Muscle layer of colon (tissue), 2 donors: ENCODE results near the gene IL2RA.
"Not testable (repeated sequence)": the region's sequence is repeated elsewhere in the genome, so short reads cannot be mapped to it uniquely, and the experiment has no call there.

ENCODE experiments used
- H3K27ac ChIP-seq: one replicate; pipeline ENCODE4 v1.7.0; 2013; ENCODE audit warnings: low read depth, mild to moderate bottlenecking, low read length, moderate library complexity
- H3K27me3 ChIP-seq, 2 donors: one replicate each; pipeline ENCODE4 v1.7.0; 2013; ENCODE audit warnings: low read length in 2 of 2, mild to moderate bottlenecking in 2 of 2; ENCODE audit not compliant: insufficient read depth in 2 of 2, control insufficient read depth in 1 of 2
- H3K36me3 ChIP-seq: one replicate; pipeline ENCODE4 v1.7.0; 2013; ENCODE audit warnings: mild to moderate bottlenecking, low read length; ENCODE audit not compliant: insufficient read depth
- H3K4me1 ChIP-seq: one replicate; pipeline ENCODE4 v1.7.0; 2013; ENCODE audit warnings: mild to moderate bottlenecking, low read length; ENCODE audit not compliant: insufficient read depth
- H3K4me3 ChIP-seq, 2 donors: one replicate each; pipeline ENCODE4 v1.7.0; 2013; ENCODE audit warnings: low read length in 2 of 2, low read depth in 1 of 2, mild to moderate bottlenecking in 1 of 2, moderate library complexity in 1 of 2
- H3K9ac ChIP-seq: one replicate; pipeline ENCODE4 v1.7.0; 2013; ENCODE audit warnings: low read length
- H3K9me3 ChIP-seq: one replicate; pipeline ENCODE4 v1.7.0; 2013; ENCODE audit warnings: mild to moderate bottlenecking, low read length
- donor health status: abdominal sarcoma.
- donor health status: Adenocarcinoma of cecum.

The IL2RA gene

DNA sequence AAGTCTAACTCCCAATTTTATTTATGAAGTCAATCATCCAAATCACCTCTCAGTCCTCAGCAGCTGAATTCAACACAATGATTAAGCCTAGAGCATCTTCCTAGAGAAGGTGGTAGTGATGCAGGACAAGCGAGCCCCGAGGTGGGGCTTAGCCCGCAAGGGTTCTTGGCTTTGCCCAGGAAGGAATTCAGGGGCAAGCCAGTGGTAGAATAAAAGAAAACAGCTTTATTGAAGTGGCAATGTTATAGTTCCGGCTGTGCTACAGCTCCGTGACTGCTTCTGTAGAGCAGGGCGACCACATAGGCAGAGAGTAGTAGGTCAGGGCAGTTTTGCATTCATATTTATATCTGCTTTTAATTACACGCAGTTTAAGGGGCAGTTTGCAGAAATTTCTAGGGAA is 18.1 kb downstream of the IL2RA start:
- Histone ChIP-seq H3K4me1 (no peaks in the 10 kb centered on the region), H3K4me3 (no peak overlapping the region), H3K36me3 (no peaks in the 10 kb centered on the region), H3K9ac (no peak overlapping the region), H3K9me3 (no peaks in the 10 kb centered on the region), H3K27ac (no peak overlapping the region), H3K27me3 (no peaks in the 10 kb centered on the region)

DNA sequence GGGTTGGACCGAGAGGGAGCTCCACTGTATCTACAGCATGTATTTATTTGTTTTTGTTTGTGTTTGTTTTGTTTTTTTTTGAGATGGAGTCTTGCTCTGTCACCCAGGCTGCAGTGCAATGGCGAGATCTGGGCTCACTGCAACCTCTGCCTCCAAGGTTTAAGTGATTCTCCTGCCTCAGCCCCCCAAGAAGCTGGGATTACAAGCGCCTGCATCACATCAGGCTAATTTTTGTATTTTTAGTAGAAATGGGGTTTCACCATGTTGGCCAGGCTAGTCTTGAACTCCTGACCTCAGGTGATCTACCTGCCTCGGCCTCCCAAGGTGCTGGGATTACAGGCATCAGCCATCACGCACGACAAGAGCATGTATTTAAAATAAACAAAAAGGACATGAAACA is 18.8 kb downstream of the IL2RA start:
- H3K9me3 ChIP-seq, H3K4me1 ChIP-seq, H3K4me3 ChIP-seq, H3K27me3 ChIP-seq, H3K9ac ChIP-seq, H3K36me3 ChIP-seq, H3K27ac ChIP-seq: not testable (repeated sequence)

DNA sequence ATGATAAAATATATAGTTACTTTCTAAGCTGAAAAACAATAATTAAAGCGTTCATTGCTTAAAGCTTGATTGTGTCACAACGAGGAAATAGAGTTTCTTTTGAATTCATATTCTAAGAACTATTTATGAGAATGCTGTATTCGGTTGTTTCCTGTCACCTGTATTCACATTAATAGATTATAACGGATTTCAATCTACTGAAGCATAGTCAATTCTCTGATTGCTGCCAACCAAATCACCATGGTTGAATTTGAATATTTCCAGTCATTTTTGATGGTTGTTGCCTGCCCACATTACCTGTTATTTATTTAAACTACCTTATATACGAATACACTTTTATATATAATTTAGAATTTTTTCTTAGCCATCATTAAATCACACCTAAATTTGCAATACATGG is 22.0 kb downstream of the IL2RA start:
- Histone ChIP-seq H3K4me1 (no peaks in the 10 kb centered on the region), H3K27me3 (no peaks in the 10 kb centered on the region), H3K9ac (no peak overlapping the region), H3K27ac (no peak overlapping the region), H3K36me3 (no peaks in the 10 kb centered on the region), H3K4me3 (no peak overlapping the region), H3K9me3 (no peaks in the 10 kb centered on the region)

DNA sequence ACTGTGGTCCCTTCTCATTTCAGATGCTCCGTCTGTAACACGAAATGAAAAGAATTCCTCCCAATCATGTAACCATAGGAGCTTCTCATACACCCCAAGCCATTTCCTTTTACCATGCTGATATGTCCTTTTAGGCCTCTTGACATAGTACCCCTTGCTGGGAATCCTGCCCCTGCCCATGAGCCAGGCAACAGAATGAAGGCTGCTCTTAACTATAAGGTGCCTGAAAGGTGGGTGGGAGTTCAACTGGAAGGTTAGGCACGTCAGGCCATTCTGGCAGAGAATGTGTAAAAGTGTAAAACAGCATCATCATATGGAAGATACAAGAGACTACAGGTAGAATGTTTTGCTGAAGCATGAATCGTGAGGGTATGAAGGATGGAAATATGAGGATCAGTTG is 22.5 kb downstream of the IL2RA start:
- Histone ChIP-seq H3K36me3 (no peaks in the 10 kb centered on the region), H3K27ac (no peak overlapping the region), H3K4me3 (no peak overlapping the region), H3K9ac (no peak overlapping the region), H3K9me3 (no peaks in the 10 kb centered on the region), H3K27me3 (no peaks in the 10 kb centered on the region), H3K4me1 (no peaks in the 10 kb centered on the region)

DNA sequence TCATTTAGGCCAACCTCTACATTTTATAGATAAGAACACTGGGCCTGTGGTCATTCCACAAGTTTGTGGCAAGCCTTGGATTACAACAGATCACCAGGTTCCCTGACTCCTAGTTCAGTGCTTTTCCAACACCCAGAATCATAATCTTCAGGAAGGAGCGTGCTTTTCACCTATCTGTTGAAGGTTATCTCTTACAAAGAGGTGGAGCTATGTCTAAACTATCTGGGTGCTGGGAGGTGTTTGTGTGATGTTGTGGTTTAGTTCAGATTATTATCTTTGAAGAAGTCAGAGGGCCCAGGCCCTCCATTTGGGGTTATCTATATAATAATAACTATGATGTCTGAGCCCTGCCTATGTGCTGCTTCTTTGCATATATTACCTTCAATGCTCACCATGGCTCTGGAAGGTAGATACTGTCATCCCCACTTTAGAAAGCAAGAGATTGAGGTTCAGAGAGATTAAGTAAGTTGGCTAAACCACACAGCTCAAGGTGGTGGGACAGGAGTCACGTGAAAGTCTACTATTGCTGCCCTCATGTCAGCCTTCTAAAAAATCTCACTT is 24.0 kb downstream of the IL2RA start:
- Histone ChIP-seq H3K9me3 (no peaks in the 10 kb centered on the region), H3K4me3 (no peak overlapping the region), H3K27me3 (no peaks in the 10 kb centered on the region), H3K9ac (no peak overlapping the region), H3K36me3 (no peaks in the 10 kb centered on the region), H3K27ac (no peak overlapping the region), H3K4me1 (peaks cover 11% of the 10 kb centered on the region)

DNA sequence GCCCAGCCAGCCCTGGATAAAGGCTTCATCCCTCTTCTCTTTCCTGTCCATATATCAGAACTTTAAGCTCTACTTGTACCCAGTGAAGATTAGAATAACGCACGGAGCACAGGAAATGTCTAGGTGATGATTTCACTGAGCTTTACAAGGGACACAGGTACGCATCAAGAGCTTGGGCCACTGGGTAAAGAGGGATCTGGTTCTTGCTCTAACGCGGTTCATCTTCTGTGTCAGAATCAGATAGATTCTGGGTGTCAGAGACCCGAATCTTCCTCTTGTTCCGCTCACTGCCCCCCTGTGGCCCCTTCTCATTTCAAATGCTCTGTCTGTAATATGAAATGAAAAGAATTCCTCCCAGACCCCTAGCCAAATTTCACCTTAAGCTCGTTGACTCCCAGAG is 24.7 kb downstream of the IL2RA start:
- Histone ChIP-seq H3K27ac (no peak overlapping the region), H3K36me3 (no peaks in the 10 kb centered on the region), H3K9ac (no peak overlapping the region), H3K4me3 (no peak overlapping the region), H3K9me3 (no peaks in the 10 kb centered on the region), H3K27me3 (no peaks in the 10 kb centered on the region), H3K4me1 (peaks cover 11% of the 10 kb centered on the region)

DNA sequence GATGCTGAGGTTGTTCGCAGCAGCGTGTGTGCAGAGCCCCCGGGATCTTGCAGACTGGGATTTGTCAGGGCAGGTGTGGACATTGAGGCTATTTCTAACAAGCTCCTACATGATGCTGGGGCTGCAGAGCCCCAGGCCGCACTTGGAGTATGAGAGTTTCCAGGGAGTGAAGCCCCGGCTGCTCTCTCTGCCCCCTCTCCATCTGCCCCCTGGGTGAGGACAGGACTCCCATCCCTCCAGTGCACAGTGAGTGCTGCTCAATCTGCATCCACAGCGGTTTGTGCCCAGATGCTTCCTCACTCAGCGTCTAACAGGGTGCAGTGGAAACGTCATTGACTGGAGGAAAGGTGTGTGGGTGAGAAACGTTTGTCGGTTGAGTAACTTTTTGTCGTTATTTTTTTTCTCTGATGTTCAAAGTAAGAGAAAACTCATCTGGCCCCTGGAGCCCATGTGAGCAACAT is 25.3 kb downstream of the IL2RA start:
- H3K27me3 ChIP-seq = no peaks in the 10 kb centered on the region
- no peak overlapping the region for H3K27ac ChIP-seq
- H3K9me3 ChIP-seq = no peaks in the 10 kb centered on the region
- H3K9ac ChIP-seq = no peak overlapping the region
- H3K36me3 ChIP-seq = no peaks in the 10 kb centered on the region
- H3K4me1 ChIP-seq = peaks cover 11% of the 10 kb centered on the region
- H3K4me3 ChIP-seq = no peak overlapping the region

DNA sequence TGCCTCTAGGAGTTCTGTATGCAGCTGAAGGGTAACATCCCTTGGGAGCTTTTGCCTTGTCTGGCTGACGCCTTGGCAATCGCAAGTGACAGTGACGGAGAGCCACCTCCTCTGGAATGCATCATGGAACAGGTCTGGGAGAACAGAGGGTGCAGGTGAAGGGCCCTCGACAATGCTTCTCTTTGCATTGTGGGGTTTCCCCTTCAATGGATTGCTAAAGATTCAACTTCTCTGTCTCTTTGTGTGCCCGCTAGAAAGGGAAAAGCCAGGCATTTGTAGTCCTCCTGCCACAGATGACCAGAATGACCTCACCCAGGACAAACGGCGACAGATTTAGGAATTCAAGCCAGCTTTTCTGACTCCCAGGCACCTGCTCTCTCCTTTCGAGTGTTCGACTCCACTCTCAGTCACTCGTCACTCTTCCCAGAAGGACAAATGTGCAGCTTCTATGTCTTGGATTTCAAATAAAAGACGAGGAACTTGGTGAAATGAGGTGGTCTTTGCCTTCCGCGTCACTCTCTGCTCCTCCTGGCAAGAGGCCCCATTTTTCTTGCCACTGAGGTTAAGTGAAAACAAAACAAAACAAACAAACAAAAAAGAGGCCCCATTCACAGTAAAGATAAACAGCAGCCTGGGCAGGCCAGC is 26.1 kb downstream of the IL2RA start:
- Histone ChIP-seq H3K4me3 (no peak overlapping the region), H3K9ac (no peak overlapping the region), H3K27me3 (no peaks in the 10 kb centered on the region), H3K9me3 (no peaks in the 10 kb centered on the region), H3K27ac (no peak overlapping the region), H3K36me3 (no peaks in the 10 kb centered on the region), H3K4me1 (peaks cover 11% of the 10 kb centered on the region)

DNA sequence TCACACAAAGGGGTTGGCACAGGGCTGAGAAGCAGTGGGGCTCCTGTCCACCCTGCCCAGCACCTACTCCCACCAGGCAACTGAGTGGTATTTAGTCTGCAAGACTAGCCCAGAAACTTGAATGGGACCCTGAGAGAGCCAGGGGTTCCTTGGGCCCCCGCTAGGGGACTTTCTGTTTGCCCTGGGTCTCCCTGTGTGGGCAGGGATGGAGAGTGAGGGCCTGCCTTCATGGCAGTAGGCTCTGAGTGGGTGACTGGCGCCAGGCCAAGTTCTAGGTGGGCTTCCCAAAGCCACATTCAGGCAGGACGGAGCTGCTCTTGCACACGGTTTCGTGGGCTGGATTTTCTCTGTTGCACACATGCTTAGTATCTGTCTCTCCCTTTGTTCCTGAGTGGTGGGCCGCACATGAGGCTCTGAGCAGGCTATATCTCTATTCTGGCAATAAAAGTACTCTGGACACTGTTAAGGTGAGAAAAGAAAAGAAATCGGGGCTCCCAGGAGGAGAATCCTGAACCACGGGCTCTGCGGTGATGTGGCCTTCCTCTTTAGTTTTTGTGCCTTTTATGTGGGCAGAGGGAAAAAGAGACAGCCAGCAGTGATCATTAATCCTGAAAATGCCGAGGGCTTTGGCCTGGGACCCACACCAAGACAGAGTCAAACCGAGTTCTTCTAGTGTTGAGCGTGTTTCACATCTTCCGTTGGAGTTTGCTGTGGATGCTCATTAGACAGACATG is 26.9 kb downstream of the IL2RA start:
- H3K36me3 ChIP-seq = no peaks in the 10 kb centered on the region
- H3K9me3 ChIP-seq = no peaks in the 10 kb centered on the region
- H3K4me1 ChIP-seq = peaks cover 11% of the 10 kb centered on the region
- no peak overlapping the region for H3K27ac ChIP-seq
- H3K4me3 ChIP-seq = no peak overlapping the region
- H3K27me3 ChIP-seq = no peaks in the 10 kb centered on the region
- no peak overlapping the region for H3K9ac ChIP-seq

DNA sequence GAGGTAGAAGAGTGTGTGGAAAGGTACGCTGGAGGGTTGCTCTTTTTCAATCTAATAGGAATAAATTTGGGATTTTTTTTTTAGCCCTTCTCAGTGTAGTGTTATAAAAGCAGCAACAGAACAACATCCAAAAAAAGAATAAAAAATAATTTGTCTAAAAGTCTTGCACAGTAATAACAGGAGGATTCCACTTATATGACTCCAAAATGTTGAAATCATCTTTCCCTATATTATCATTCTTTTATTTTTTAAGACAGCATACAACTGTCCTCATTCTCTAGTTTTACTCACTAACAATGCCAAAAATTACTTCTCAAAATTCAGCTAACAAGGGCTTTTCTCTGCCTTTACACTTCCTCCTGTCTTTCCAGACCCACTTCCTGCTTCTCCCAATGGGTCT is 27.8 kb downstream of the IL2RA start:
- Histone ChIP-seq H3K9ac (no peak overlapping the region), H3K27ac (peak overlapping the region; percentile 67), H3K36me3 (no peaks in the 10 kb centered on the region)

DNA sequence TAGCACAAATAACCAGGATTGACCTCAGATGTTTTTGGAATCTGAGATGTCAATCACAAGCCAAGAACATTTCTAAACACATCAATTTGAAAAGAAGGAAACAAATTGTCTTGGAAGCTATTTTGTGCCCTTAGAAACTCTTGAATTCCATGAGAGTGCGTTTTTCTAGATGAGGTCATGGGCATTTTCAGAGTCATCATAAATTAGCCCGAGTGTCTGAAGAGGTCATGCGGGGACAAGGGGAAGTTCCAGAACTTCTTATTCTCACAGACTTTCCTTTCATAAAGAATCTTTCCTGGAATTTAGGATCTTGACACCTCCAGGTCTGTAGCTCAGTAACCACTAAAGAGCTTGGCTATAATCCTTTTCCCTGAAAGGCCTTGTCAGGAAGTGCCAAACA is 28.2 kb downstream of the IL2RA start:
- H3K9ac ChIP-seq = no peak overlapping the region
- no peaks in the 10 kb centered on the region for H3K27me3 ChIP-seq
- no peak overlapping the region for H3K4me3 ChIP-seq
- no peaks in the 10 kb centered on the region for H3K36me3 ChIP-seq
- H3K4me1 ChIP-seq = peaks cover 11% of the 10 kb centered on the region
- no peaks in the 10 kb centered on the region for H3K9me3 ChIP-seq
- no peak overlapping the region for H3K27ac ChIP-seq

More for the DNA sequence above, 27.8 kb downstream of the IL2RA start:
- peaks cover 11% of the 10 kb centered on the region for H3K4me1 ChIP-seq
- no peak overlapping the region for H3K4me3 ChIP-seq
- no peaks in the 10 kb centered on the region for H3K27me3 ChIP-seq
- H3K9me3 ChIP-seq = no peaks in the 10 kb centered on the region

DNA sequence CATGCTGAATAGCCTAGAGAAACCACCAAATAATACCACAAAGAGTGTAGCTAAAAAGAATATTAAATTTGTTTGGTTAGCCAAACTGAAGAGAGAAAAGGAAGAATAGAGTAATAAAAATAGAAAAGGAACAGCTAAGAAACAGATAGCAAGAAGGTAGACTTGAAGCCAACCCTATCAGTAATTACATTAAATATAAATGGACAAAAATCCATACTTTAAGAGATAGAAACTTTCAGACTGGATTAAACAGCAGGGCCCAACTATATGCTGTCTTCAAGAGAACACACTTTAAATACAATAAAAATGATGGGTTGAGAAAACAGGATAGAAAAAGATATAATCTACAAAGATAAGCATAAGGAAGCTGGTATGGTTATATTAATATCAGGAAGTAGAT is 31.2 kb downstream of the IL2RA start:
- Histone ChIP-seq H3K36me3 (no peaks in the 10 kb centered on the region), H3K4me1 (peaks cover 11% of the 10 kb centered on the region), H3K27ac (no peak overlapping the region), H3K9ac (no peak overlapping the region), H3K27me3 (no peaks in the 10 kb centered on the region), H3K9me3 (no peaks in the 10 kb centered on the region), H3K4me3 (no peak overlapping the region)
